HG03175 (cell line): Measurements from ENCODE around the gene PHACTR1.

Experiments used
- ATAC-seq: cut with Tn5 transposase; IDR thresholded peaks from one replicate; pipeline ENCODE4 v1.9.1; 2021; ENCODE audit warnings: mild to moderate bottlenecking, moderate library complexity; ENCODE audit not compliant: unreplicated experiment

Gene PHACTR1

GRCh38 chr6:12974551-12974950, 258.0 kb downstream of the PHACTR1 start:
- ATAC-seq, result no peak

GRCh38 chr6:12976366-12976765, 259.8 kb downstream of the PHACTR1 start:
- no peak for ATAC-seq

- no peak for ATAC-seq
These were observed 260.6 kb downstream of the PHACTR1 start for GRCh38 chr6:12977206-12977605.

- ATAC-seq, result no peak
These were observed 261.2 kb downstream of the PHACTR1 start for GRCh38 chr6:12977806-12978205.

GRCh38 chr6:12980741-12981140, 264.2 kb downstream of the PHACTR1 start:
- no peak for ATAC-seq

GRCh38 chr6:12984776-12985175, 268.2 kb downstream of the PHACTR1 start:
- ATAC-seq, result no peak

GRCh38 chr6:12987783-12988182, 271.2 kb downstream of the PHACTR1 start:
- ATAC-seq, result no peak

GRCh38 chr6:12990162-12990561, 273.6 kb downstream of the PHACTR1 start:
- ATAC-seq, result no peak

- ATAC-seq, result no peak
These were observed 274.9 kb downstream of the PHACTR1 start for GRCh38 chr6:12991435-12991834.

- no peak for ATAC-seq
These were observed 276.2 kb downstream of the PHACTR1 start for GRCh38 chr6:12992770-12993169.

- no peak for ATAC-seq
These were observed 276.8 kb downstream of the PHACTR1 start for GRCh38 chr6:12993283-12993898.

GRCh38 chr6:12995419-12995818, 278.9 kb downstream of the PHACTR1 start:
- no peak for ATAC-seq

- ATAC-seq, result no peak
These were observed 284.0 kb downstream of the PHACTR1 start for GRCh38 chr6:13000537-13000936.

GRCh38 chr6:13001927-13002326, 285.4 kb downstream of the PHACTR1 start:
- no peak for ATAC-seq

GRCh38 chr6:13004601-13005000, 288.0 kb downstream of the PHACTR1 start:
- no peak for ATAC-seq

GRCh38 chr6:13005994-13006393, 289.4 kb downstream of the PHACTR1 start:
- ATAC-seq, result no peak

- no peak for ATAC-seq
These were observed 290.2 kb downstream of the PHACTR1 start for GRCh38 chr6:13006578-13007300.

- ATAC-seq, result no peak
These were observed 291.2 kb downstream of the PHACTR1 start for GRCh38 chr6:13007744-13008143.

- ATAC-seq, result no peak
These were observed 292.5 kb downstream of the PHACTR1 start for GRCh38 chr6:13009031-13009430.

- no peak for ATAC-seq
These were observed 292.9 kb downstream of the PHACTR1 start for GRCh38 chr6:13009461-13009860.

- no peak for ATAC-seq
These were observed 295.1 kb downstream of the PHACTR1 start for GRCh38 chr6:13011612-13012146.

GRCh38 chr6:13012296-13012695, 295.7 kb downstream of the PHACTR1 start:
- no peak for ATAC-seq
